ENCODE results near the gene RNF32.

DNA sequence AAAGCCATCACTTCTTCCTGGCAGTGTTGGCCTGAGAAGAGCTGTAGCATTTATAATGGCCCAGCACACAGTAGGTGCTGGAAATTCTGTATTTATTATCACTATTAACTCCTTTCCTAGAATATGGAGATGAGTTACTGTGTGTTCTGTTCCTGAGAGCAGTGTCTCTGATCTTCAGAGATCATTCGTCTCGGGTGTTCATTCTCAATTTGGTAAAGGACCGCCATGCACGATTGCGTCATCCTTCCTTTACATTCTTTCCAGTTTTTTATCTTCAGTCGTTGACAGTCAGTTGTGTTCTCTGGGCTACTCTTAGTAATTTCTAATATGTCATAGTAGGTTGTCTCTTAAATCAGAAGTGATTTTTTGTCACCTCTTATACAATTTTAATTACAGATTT is 18.6 kb downstream of the RNF32 start:
- TF ChIP-seq EZH2phosphoT487 (IDR thresholded peaks at IDR 0.05; ENCODE audit: low read depth) (no peak), CTCF (IDR thresholded peaks at IDR 0.05; ENCODE audit: low read depth, low read length) (no peak)
